KMS-11 (cell line): Measurements from ENCODE around the gene HOXB3.

Experiments
- H2AFZ ChIP-seq: fragments of 200-600 bp; sonication (generic); 2 replicates; pipeline ENCODE4 v1.6.1; 2016; ENCODE audit warnings: antibody characterized with exemption, mixed run types, low read depth
- H3K27ac ChIP-seq: fragments of 200-600 bp; sonication (generic); 2 replicates; pipeline ENCODE4 v1.6.1; 2016; ENCODE audit warnings: mild to moderate bottlenecking, mixed run types
- H3K27me3 ChIP-seq: fragments of 200-600 bp; sonication (generic); 2 replicates; pipeline ENCODE4 v1.6.1; 2017; ENCODE audit warnings: mild to moderate bottlenecking, low read depth, mixed run types, moderate library complexity; ENCODE audit not compliant: insufficient read depth
- H3K36me3 ChIP-seq: fragments of 200-600 bp; sonication (generic); 2 replicates; pipeline ENCODE4 v1.6.1; 2017; ENCODE audit warnings: mild to moderate bottlenecking, mixed run types; ENCODE audit not compliant: insufficient read depth
- H3K4me1 ChIP-seq: fragments of 200-600 bp; sonication (generic); 2 replicates; pipeline ENCODE4 v1.6.1; 2016; ENCODE audit warnings: mild to moderate bottlenecking, low read depth, mixed run types; ENCODE audit not compliant: poor library complexity, severe bottlenecking
- H3K4me2 ChIP-seq: fragments of 200-600 bp; sonication (generic); 2 replicates; pipeline ENCODE4 v1.7.0; 2016; ENCODE audit warnings: mild to moderate bottlenecking, mixed run types
- H3K4me3 ChIP-seq: fragments of 200-600 bp; sonication (generic); IDR thresholded peaks from 2 replicates; pipeline ENCODE4 v1.6.1; 2017; ENCODE audit warnings: low read depth, low read length, mixed read lengths; ENCODE audit not compliant: insufficient read depth
- H3K79me2 ChIP-seq: fragments of 200-600 bp; sonication (generic); 2 replicates; pipeline ENCODE4 v1.6.1; 2016; ENCODE audit warnings: low read depth, mixed run types; ENCODE audit not compliant: insufficient read depth
- H3K9ac ChIP-seq: fragments of 200-600 bp; sonication (generic); 2 replicates; pipeline ENCODE4 v1.6.1; 2016; ENCODE audit warnings: mild to moderate bottlenecking, mixed run types
- H4K20me1 ChIP-seq: fragments of 200-600 bp; sonication (generic); 2 replicates; pipeline ENCODE4 v1.6.1; 2016; ENCODE audit warnings: mild to moderate bottlenecking, mixed run types; ENCODE audit not compliant: insufficient read depth
- TF ChIP-seq, protein P1 (sequence below): fragments of 200-600 bp; sonication (generic); conservative IDR thresholded peaks from 2 replicates; pipeline ENCODE4 v1.6.1; 2017; ENCODE audit warnings: low read depth, mild to moderate bottlenecking, antibody characterized with exemption, low read length, moderate library complexity, mixed read lengths

HOXB3 gene

DNA sequence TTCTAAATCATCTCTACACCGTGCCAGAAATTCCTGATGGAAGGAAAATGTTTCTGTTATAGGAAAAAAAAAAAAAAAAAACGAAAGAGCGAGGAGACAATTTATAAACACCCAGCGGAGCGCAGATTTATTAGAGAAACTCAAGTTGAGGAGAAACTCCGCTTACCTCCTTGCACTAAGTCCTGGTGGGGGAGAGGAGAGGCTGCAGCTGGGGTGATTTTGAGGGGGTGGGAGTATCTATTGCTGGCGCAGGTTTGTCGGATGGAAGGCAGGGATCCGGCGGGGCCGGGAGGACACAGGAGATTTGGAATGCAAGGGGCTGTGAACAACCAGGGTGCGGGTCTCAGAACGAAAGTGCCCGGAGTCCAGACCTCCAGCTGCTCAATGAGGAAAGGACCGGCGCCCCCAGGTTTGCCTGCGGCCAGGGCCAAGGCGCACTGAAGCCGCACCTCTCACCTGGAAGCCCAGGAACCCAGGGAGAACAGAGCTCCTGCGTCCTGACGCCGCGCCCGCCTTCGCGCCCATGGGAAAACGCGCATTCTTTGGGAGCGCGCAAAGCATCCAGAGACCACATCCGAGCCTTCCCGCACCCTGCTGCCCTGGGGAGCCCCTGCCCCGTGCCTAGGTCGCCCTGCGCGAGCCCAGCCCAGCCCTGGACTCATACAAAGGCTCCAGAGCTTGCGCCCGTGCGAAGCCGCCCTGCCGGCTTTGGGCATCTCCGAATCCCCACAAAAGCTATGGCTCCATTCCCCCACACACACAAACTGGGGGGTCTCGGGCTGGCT lies 27.6 kb upstream of the HOXB3 start:
- TF ChIP-seq, protein P1, sequence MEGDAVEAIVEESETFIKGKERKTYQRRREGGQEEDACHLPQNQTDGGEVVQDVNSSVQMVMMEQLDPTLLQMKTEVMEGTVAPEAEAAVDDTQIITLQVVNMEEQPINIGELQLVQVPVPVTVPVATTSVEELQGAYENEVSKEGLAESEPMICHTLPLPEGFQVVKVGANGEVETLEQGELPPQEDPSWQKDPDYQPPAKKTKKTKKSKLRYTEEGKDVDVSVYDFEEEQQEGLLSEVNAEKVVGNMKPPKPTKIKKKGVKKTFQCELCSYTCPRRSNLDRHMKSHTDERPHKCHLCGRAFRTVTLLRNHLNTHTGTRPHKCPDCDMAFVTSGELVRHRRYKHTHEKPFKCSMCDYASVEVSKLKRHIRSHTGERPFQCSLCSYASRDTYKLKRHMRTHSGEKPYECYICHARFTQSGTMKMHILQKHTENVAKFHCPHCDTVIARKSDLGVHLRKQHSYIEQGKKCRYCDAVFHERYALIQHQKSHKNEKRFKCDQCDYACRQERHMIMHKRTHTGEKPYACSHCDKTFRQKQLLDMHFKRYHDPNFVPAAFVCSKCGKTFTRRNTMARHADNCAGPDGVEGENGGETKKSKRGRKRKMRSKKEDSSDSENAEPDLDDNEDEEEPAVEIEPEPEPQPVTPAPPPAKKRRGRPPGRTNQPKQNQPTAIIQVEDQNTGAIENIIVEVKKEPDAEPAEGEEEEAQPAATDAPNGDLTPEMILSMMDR, result no peak
- Histone ChIP-seq H3K4me3 (no peak overlapping the region), H3K27me3 (peaks cover 76% of the 10 kb centered on the region), H3K9ac (no peak overlapping the region), H3K79me2 (no peaks in the 10 kb centered on the region), H3K4me2 (no peak overlapping the region), H3K27ac (no peak overlapping the region), H4K20me1 (no peaks in the 10 kb centered on the region), H2AFZ (no peak overlapping the region), H3K4me1 (peaks cover 15% of the 10 kb centered on the region), H3K36me3 (no peaks in the 10 kb centered on the region)

DNA sequence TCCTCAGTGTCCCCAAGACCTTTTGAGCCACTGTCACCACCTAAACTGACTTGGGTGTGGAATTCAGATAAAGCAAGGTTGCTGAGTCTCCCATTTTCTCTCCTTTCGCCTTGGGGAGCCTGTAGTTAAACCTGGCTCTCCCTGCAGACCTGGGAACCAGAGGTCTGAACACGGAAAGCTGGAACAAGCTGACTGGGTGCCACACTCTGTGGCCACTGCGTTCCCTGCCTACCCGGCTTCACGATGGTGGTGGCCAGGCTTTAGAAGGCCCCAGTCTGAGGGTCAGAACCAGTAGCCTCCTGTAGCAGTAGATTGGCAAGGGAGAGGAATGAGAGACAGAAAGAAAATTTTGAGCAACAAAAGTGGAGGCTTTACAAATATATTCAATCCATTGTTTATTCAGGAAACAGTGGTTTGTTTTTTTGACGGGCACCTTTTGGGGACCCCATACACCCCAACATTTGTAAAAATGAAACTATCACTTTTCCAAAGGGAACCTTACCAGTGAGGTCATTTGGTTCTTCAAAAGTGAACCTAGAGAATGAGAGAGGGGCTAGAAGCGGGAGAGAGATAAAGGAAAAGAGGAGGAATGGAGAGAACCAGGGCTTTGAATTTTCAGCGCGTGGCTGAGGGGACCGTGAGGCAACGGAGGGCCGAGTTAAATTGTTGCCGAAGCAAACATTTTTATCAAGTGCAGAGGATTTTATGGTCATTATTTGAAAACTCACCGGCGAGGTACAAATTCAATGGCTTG lies 26.9 kb upstream of the HOXB3 start:
- Histone ChIP-seq H3K4me3 (no peak overlapping the region), H4K20me1 (no peaks in the 10 kb centered on the region), H3K9ac (no peak overlapping the region), H3K4me1 (peaks cover 15% of the 10 kb centered on the region), H3K27ac (no peak overlapping the region), H3K36me3 (no peaks in the 10 kb centered on the region), H3K79me2 (no peaks in the 10 kb centered on the region), H3K27me3 (peaks cover 69% of the 10 kb centered on the region), H3K4me2 (no peak overlapping the region), H2AFZ (no peak overlapping the region)
- TF ChIP-seq, protein P1, result no peak

- no peak overlapping the region for H3K27ac ChIP-seq
- peaks cover 69% of the 10 kb centered on the region for H3K27me3 ChIP-seq
- peaks cover 15% of the 10 kb centered on the region for H3K4me1 ChIP-seq
- TF ChIP-seq, protein P1, result no peak
- H4K20me1 ChIP-seq, result no peaks in the 10 kb centered on the region
- H3K9ac ChIP-seq, result no peak overlapping the region
- no peak overlapping the region for H3K4me3 ChIP-seq
- no peak overlapping the region for H2AFZ ChIP-seq
- H3K36me3 ChIP-seq, result no peaks in the 10 kb centered on the region
- H3K4me2 ChIP-seq, result no peak overlapping the region
- no peaks in the 10 kb centered on the region for H3K79me2 ChIP-seq
These were observed 26.1 kb upstream of the HOXB3 start for GRCh38 chr17:48615963-48616716.

- H3K4me3 ChIP-seq, result no peak within 1 kb of the TSS
- H3K27ac ChIP-seq, result no peak within 1 kb of the TSS
- TF ChIP-seq, protein P1, result no peak
- H3K79me2 ChIP-seq, result no peaks in the 10 kb centered on the region
- no peaks in the 10 kb centered on the region for H4K20me1 ChIP-seq
- H3K36me3 ChIP-seq, result no peaks in the 10 kb centered on the region
- no peak within 1 kb of the TSS; the same call in 1 of the 2 replicates for H3K4me2 ChIP-seq
- H3K27me3 ChIP-seq, result peaks cover 64% of the 10 kb centered on the region
- H3K4me1 ChIP-seq, result peaks cover 15% of the 10 kb centered on the region
- no peak within 1 kb of the TSS for H2AFZ ChIP-seq
- H3K9ac ChIP-seq, result no peak within 1 kb of the TSS
These were observed 25.3 kb upstream of the HOXB3 start, which contains the start of gene HOXB8 for GRCh38 chr17:48615047-48615962. HOXB8 (minus strand) TSS chr17:48615292; CDS start chr17:48614704, 588 bp downstream.
